GM11168 (cell line): ENCODE measurements around the gene PTPRD.

ENCODE experiments used
- in situ Hi-C: fragments of 300-500 bp; cut with MboI; formaldehyde crosslinking; loops from one replicate; pipeline ENCODE4 v1.12.0; 2022; ENCODE audit warnings: low sequenced_read_pairs; ENCODE audit not compliant: unreplicated experiment

PTPRD gene

GRCh38 chr9:8651070-8651845 lies 1961.5 kb downstream of the PTPRD start:
- in situ Hi-C loops, result no loop called here

- in situ Hi-C loops, result no loop called here
Measured at GRCh38 chr9:8649807-8650206, 1963.0 kb downstream of the PTPRD start.

DNA sequence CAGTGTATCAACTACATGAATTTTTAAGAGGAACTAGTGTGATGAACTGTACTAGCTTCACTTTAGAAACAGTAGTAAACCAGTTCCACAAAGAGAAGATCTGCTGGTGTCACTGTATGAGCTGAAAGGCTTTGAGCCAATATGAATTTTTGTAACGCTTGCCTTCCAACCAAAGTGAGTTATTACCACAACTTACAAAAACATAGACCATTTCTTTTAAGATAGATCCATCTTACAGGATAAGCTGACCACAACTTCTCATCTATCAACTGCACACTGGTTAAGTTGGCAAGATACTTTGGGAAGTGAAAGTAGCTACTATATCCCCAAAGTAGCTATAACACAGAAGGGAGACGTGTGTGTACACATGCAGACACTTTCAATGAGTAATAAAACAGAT lies 1963.6 kb downstream of the PTPRD start:
- in situ Hi-C loops, result no loop called here

DNA sequence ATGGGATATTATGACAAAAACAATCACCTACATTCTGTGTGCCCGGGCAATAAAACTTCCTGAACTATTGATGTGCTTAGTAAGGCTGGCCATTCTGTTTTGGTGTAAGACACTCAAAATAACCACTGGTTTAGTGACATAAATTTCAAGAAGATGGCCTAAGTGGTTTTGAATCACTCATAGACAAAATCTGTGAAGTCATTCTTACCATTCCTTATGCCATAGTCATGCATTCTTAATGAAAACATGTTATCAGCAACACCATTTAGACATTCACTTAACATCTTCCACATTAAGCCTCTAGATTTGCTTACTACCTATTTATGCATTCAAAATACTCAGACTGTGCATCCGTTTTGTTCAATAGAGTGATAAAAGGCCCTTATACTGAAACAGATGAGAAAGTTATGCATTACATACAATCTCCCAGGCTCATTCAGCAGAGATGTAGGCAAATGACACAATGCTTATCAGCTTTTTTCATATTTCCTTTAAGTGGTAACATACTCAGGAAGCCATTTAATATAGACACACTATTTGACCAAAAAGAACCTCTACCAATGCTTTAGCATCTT lies 1964.4 kb downstream of the PTPRD start:
- in situ Hi-C loops, result no loop called here

DNA sequence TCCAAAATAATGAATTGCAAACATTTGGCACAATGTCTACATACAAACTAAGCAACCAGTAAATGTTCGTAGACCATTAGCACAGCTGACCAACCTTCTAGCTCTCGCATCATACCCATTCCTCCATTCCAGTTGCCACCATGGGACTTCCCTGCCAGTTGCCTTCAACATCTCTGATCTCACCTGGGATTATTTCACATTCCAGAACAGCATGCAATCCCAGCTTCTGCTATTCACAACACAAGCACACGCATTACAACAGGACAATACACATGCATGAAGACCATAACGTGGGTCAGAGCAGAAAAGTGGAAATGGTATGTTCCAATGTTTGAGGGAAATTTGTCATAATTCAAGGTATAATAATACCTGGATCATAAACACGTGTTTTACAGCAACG lies 1965.0 kb downstream of the PTPRD start:
- in situ Hi-C loops, result no loop called here

GRCh38 chr9:8644571-8644970 lies 1968.2 kb downstream of the PTPRD start:
- in situ Hi-C loops, result no loop called here

DNA sequence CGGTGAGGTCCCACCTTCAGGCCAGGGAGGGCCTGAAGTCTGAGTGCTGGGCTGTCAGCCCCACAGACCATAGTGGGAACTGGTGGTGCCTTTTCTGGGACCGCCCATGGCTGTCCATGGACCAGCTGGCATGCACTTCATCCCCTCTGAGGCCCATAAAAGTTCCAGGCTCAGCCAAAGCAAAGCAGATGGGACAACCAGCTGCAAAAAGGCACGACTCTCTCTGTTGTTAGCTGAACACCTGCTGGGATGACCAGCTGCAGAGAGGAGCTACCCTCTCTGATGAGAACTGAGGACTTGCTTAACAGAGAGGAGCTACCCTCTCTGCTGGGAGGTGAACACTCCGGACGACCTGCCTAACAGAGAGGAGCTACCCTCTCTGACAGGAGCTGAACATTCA lies 1968.9 kb downstream of the PTPRD start:
- in situ Hi-C loops, result no loop called here

GRCh38 chr9:8643464-8643863 lies 1969.3 kb downstream of the PTPRD start:
- in situ Hi-C loops, result no loop called here

GRCh38 chr9:8640761-8641160 lies 1972.0 kb downstream of the PTPRD start:
- in situ Hi-C loops, result no loop called here

DNA sequence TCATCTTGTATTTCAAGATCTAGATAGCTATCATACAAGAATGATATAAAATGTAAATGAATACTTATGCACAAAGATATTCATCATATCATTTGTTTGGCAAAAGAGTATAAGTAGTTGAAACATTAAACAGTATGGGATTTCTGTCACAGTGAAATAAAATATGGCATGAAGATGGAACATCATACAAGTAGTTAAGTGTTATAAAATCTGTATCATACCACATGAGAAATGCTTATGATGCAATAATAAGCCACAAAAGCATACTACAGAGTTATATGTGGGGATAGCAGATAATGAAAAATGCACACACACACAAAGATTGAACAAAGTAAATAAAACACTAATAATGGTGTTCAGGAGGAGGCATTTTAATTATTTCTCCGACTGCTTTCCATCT lies 1975.2 kb downstream of the PTPRD start:
- in situ Hi-C loops, result no loop called here

GRCh38 chr9:8633784-8634183 lies 1979.0 kb downstream of the PTPRD start:
- in situ Hi-C loops, result no loop called here

- in situ Hi-C loops, result no loop called here
Measured at GRCh38 chr9:8632493-8632892, 1980.3 kb downstream of the PTPRD start.

DNA sequence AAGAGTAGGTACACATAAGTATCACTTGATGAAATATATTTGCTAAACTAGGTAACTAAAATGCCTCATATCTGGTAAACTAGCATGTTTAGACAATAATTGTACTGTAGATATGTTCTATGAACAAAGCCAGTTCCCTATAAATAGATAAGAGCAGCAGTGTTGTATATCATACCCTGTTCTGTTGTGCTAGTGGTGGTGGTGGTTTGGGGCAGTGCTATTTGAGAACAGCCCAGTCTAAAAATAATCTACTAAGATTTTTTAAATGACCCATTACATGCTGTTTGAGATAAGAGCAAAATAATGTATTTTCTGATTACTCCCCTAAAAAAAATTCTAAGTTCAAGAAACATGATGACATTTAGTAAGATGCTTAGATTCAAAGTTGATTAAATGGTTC lies 1984.0 kb downstream of the PTPRD start:
- in situ Hi-C loops, result no loop called here

GRCh38 chr9:8627976-8628679 lies 1984.7 kb downstream of the PTPRD start:
- in situ Hi-C loops, result no loop called here

GRCh38 chr9:8622871-8623270 lies 1989.9 kb downstream of the PTPRD start:
- in situ Hi-C loops, result no loop called here

DNA sequence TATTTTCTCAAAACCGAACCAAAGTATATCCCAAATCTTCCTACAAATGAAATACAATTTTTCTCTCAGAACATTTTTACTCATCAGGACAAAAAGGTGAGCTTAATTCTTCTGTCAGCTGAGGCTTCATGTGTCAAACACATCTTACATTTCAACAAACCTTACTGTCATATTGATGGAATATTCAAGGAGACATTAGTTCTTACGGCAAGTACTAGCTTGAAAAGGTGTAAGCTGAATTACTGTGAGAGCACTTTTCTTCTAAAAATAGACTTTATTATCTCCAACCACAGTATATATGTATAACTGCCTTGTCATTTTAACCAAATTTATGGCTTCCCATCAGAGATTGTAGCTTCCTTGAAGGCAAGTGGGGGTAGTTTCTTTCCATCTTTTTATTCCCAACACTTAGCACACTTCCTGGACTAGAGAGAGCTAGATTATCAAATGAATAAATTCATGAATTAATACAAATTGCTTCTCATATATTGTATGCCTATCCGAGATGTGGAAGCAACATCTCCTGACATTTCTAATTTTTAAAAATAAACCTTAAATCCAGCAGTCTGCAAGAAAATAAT lies 1990.5 kb downstream of the PTPRD start:
- in situ Hi-C loops, result no loop called here

DNA sequence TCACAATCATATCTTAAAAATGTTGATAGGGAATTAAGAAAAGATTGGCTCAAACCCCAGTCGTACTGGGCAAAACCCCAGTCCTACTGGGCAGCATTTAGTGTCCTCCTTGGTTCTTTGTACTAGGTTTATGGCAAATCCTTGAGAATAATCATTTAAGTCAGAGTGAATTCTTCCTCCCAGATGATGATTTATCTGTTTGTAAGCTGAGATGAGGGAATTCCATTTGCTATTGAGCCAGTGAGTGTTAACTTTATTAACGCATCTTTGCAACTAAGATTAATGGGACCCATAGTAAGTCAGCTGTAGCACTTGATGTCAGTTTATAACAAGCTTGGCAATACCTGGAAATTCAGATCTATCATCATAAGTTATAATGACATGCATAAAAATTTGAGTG lies 1991.4 kb downstream of the PTPRD start:
- in situ Hi-C loops, result no loop called here

DNA sequence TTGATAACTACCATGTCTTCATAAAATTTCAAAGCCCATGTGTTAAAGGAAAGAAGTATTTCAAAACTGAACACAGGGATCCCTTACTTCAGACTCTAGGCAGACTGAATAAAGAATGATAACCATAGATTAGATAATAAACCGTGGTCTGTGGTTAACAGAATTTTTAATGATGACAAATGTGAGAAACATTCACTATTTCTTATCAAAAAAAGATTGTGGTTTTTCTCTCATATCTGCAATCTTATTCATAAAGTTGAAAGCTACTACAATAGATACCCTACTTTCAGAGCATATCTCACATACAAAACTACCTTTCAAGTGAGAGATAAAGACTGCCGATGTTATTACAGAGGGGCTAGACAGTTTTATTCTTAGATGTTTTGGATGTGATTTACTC lies 1996.4 kb downstream of the PTPRD start:
- in situ Hi-C loops, result no loop called here

GRCh38 chr9:8614926-8615440 lies 1997.8 kb downstream of the PTPRD start:
- in situ Hi-C loops, result no loop called here

- in situ Hi-C loops, result no loop called here
Measured at GRCh38 chr9:8613346-8613825, 1999.4 kb downstream of the PTPRD start.

- in situ Hi-C loops, result no loop called here
Measured at GRCh38 chr9:8611153-8611552, 2001.6 kb downstream of the PTPRD start.
